IPS-15b (cell line): Measurements from ENCODE around the gene CABCOCO1.

ENCODE experiments used
- H3K27me3 ChIP-seq: one replicate; pipeline ENCODE4 v1.6.1; 2013; ENCODE audit warnings: low read length; ENCODE audit not compliant: control insufficient read depth, insufficient read depth
- H3K36me3 ChIP-seq: one replicate; pipeline ENCODE4 v1.6.1; 2013; ENCODE audit warnings: low read length; ENCODE audit not compliant: control insufficient read depth, insufficient read depth
- H3K4me1 ChIP-seq: one replicate; pipeline ENCODE4 v1.6.1; 2013; ENCODE audit warnings: mild to moderate bottlenecking, low read length; ENCODE audit not compliant: control insufficient read depth, insufficient read depth
- H3K4me3 ChIP-seq: one replicate; pipeline ENCODE4 v1.5.1; 2013; ENCODE audit warnings: low read depth, low read length
- H3K9ac ChIP-seq: one replicate; pipeline ENCODE4 v1.6.1; 2013; ENCODE audit warnings: low read depth, mild to moderate bottlenecking, low read length
- H3K9me3 ChIP-seq: one replicate; pipeline ENCODE4 v1.6.1; 2013; ENCODE audit warnings: mild to moderate bottlenecking, low read length; ENCODE audit not compliant: control insufficient read depth, insufficient read depth

The CABCOCO1 gene

GRCh38 chr10:61795147-61795546 lies 132.4 kb downstream of the CABCOCO1 start:
- Histone ChIP-seq H3K4me1 (no peaks in the 10 kb centered on the region), H3K27me3 (no peaks in the 10 kb centered on the region), H3K36me3 (no peaks in the 10 kb centered on the region), H3K9me3 (no peaks in the 10 kb centered on the region), H3K9ac (no peak overlapping the region), H3K4me3 (no peak overlapping the region)

GRCh38 chr10:61795551-61795950 lies 132.8 kb downstream of the CABCOCO1 start:
- H3K9me3 ChIP-seq: no peaks in the 10 kb centered on the region
- H3K36me3 ChIP-seq: no peaks in the 10 kb centered on the region

GRCh38 chr10:61796785-61797184 lies 134.1 kb downstream of the CABCOCO1 start:
- H3K4me1 ChIP-seq: no peaks in the 10 kb centered on the region
- no peaks in the 10 kb centered on the region for H3K27me3 ChIP-seq
- H3K36me3 ChIP-seq: no peaks in the 10 kb centered on the region
- H3K9ac ChIP-seq: no peak overlapping the region
- no peak overlapping the region for H3K4me3 ChIP-seq
- H3K9me3 ChIP-seq: no peaks in the 10 kb centered on the region

More at GRCh38 chr10:61795551-61795950, 132.8 kb downstream of the CABCOCO1 start:
- no peak overlapping the region for H3K4me3 ChIP-seq
- H3K4me1 ChIP-seq: no peaks in the 10 kb centered on the region
- no peaks in the 10 kb centered on the region for H3K27me3 ChIP-seq
- H3K9ac ChIP-seq: no peak overlapping the region

- no peak overlapping the region for H3K4me3 ChIP-seq
- no peaks in the 10 kb centered on the region for H3K27me3 ChIP-seq
- H3K9me3 ChIP-seq: no peaks in the 10 kb centered on the region
- no peaks in the 10 kb centered on the region for H3K4me1 ChIP-seq
- no peak overlapping the region for H3K9ac ChIP-seq
- no peaks in the 10 kb centered on the region for H3K36me3 ChIP-seq
Observed at GRCh38 chr10:61797304-61798153, 134.8 kb downstream of the CABCOCO1 start.

- H3K9ac ChIP-seq: no peak overlapping the region
Observed at GRCh38 chr10:61798713-61799112, 136.0 kb downstream of the CABCOCO1 start.

GRCh38 chr10:61801484-61801883 lies 138.8 kb downstream of the CABCOCO1 start:
- Histone ChIP-seq H3K27me3 (no peaks in the 10 kb centered on the region), H3K4me3 (no peak overlapping the region), H3K9me3 (no peaks in the 10 kb centered on the region), H3K4me1 (no peaks in the 10 kb centered on the region), H3K36me3 (no peaks in the 10 kb centered on the region), H3K9ac (no peak overlapping the region)

More at GRCh38 chr10:61798713-61799112, 136.0 kb downstream of the CABCOCO1 start:
- Histone ChIP-seq H3K9me3 (no peaks in the 10 kb centered on the region), H3K27me3 (no peaks in the 10 kb centered on the region), H3K4me1 (no peaks in the 10 kb centered on the region), H3K4me3 (no peak overlapping the region), H3K36me3 (no peaks in the 10 kb centered on the region)

GRCh38 chr10:61803269-61803668 lies 140.5 kb downstream of the CABCOCO1 start:
- no peaks in the 10 kb centered on the region for H3K27me3 ChIP-seq
- no peak overlapping the region for H3K4me3 ChIP-seq
- no peaks in the 10 kb centered on the region for H3K4me1 ChIP-seq
- H3K36me3 ChIP-seq: no peaks in the 10 kb centered on the region
- H3K9ac ChIP-seq: no peak overlapping the region
- no peaks in the 10 kb centered on the region for H3K9me3 ChIP-seq

GRCh38 chr10:61804414-61804813 lies 141.7 kb downstream of the CABCOCO1 start:
- no peaks in the 10 kb centered on the region for H3K4me1 ChIP-seq
- H3K36me3 ChIP-seq: no peaks in the 10 kb centered on the region
- H3K27me3 ChIP-seq: no peaks in the 10 kb centered on the region

GRCh38 chr10:61805091-61805490 lies 142.4 kb downstream of the CABCOCO1 start:
- no peak overlapping the region for H3K9ac ChIP-seq
- no peaks in the 10 kb centered on the region for H3K4me1 ChIP-seq
- H3K36me3 ChIP-seq: no peaks in the 10 kb centered on the region
- no peak overlapping the region for H3K4me3 ChIP-seq
- no peaks in the 10 kb centered on the region for H3K27me3 ChIP-seq
- no peaks in the 10 kb centered on the region for H3K9me3 ChIP-seq

More at GRCh38 chr10:61804414-61804813, 141.7 kb downstream of the CABCOCO1 start:
- Histone ChIP-seq H3K9me3 (no peaks in the 10 kb centered on the region), H3K4me3 (no peak overlapping the region), H3K9ac (no peak overlapping the region)

- Histone ChIP-seq H3K9ac (no peak overlapping the region), H3K9me3 (no peaks in the 10 kb centered on the region), H3K4me1 (no peaks in the 10 kb centered on the region), H3K36me3 (no peaks in the 10 kb centered on the region), H3K4me3 (no peak overlapping the region), H3K27me3 (no peaks in the 10 kb centered on the region)
Observed at GRCh38 chr10:61810263-61810662, 147.5 kb downstream of the CABCOCO1 start.

GRCh38 chr10:61812052-61812721 lies 149.5 kb downstream of the CABCOCO1 start:
- Histone ChIP-seq H3K9me3 (no peaks in the 10 kb centered on the region), H3K9ac (no peak overlapping the region), H3K27me3 (no peaks in the 10 kb centered on the region), H3K4me3 (no peak overlapping the region), H3K4me1 (no peaks in the 10 kb centered on the region), H3K36me3 (no peaks in the 10 kb centered on the region)

- Histone ChIP-seq H3K4me1 (no peaks in the 10 kb centered on the region), H3K27me3 (no peaks in the 10 kb centered on the region), H3K4me3 (no peak overlapping the region), H3K9me3 (no peaks in the 10 kb centered on the region), H3K36me3 (no peaks in the 10 kb centered on the region), H3K9ac (no peak overlapping the region)
Observed at GRCh38 chr10:61812920-61813319, 150.2 kb downstream of the CABCOCO1 start.
